ENCODE data around the gene CASP2.
"Not testable (repeated sequence)": the region's sequence is repeated elsewhere in the genome, so short reads cannot be mapped to it uniquely, and the experiment has no call there.

Gene CASP2

GRCh38 chr7:143263266-143264195, 24.6 kb upstream of the CASP2 start, which contains the start of gene GSTK1:
Gene GSTK1, plus strand, starts transcription at chr7:143263441. Its CDS starts 73 bp downstream, at chr7:143263514.
- H3K4me3 ChIP-seq (ENCODE audit: low read depth, low read length): peak within 1 kb of the TSS; percentile 100
- DNase-seq (ENCODE audit: low read depth): peak; percentile 85
- TF ChIP-seq CTCF (IDR thresholded peaks at IDR 0.05; ENCODE audit: insufficient read depth, low read depth, low read length, missing control alignments): no peak

- DNase-seq (ENCODE audit: low read depth): not testable (repeated sequence)
- peak overlapping the region; percentile 100 for H3K4me3 ChIP-seq (ENCODE audit: low read depth, low read length)
These were observed 24.0 kb upstream of the CASP2 start for GRCh38 chr7:143264196-143264568.

DNA sequence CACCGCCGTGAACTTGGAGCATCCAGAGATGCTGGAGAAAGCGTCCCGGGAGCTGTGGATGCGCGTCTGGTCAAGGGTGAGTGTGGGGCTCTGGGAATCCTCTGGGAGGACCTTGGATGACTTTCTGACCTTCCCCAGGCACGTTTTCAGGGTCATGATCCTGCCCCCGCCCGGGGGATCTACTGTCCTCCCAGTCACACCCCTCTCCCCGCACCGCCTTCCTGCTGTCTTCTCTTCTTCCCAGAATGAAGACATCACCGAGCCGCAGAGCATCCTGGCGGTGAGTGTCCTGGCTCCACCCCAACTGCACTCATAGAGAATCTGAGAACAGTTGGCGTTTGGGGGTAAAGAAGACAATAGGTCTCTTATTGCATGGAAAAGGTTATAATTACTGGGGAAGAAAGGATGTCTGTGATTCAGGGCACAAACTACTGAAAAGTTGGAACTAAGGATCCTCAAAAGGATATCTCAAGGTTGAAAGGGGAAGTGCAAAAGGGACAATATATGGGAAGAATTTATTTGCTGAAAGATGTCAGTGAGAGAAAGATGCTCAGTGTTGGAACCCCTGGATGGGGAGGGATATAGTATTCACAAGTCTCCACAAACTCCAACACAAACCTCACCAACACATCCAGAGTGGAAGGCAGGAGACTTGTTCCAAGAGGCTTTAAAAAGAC, 23.0 kb upstream of the CASP2 start:
- H3K4me3 ChIP-seq (ENCODE audit: low read depth, low read length): no peak overlapping the region
- DNase-seq (ENCODE audit: low read depth): no peak
- TF ChIP-seq CTCF (IDR thresholded peaks at IDR 0.05; ENCODE audit: insufficient read depth, low read depth, low read length, missing control alignments): no peak

DNA sequence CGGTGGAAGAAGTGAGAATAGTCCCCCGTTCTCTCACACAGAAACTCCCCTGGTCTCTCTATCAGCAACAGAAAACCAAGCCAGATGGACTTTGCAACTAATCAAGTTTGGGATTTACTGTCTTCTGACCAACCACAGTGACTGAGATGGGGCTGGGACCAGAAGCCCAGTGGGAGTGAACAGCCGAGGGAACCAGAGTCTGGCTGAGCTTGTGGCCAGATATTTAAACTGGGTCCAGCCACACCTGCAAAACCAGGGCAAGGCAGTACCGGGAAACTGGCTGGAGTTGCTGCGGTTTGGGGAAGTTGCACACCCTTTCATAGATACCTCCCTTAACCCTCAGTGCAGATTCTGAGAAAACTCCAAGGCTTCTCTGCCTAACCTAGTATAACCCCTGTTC, 18.9 kb upstream of the CASP2 start:
- H3K4me3 ChIP-seq (ENCODE audit: low read depth, low read length): no peak overlapping the region
- DNase-seq (ENCODE audit: low read depth): no peak
- no peak for TF ChIP-seq CTCF (IDR thresholded peaks at IDR 0.05; ENCODE audit: insufficient read depth, low read depth, low read length, missing control alignments)

GRCh38 chr7:143271240-143271639, 16.9 kb upstream of the CASP2 start:
- no peak overlapping the region for H3K4me3 ChIP-seq (ENCODE audit: low read depth, low read length)
- TF ChIP-seq CTCF (IDR thresholded peaks at IDR 0.05; ENCODE audit: insufficient read depth, low read depth, low read length, missing control alignments): no peak
- DNase-seq (ENCODE audit: low read depth): no peak

DNA sequence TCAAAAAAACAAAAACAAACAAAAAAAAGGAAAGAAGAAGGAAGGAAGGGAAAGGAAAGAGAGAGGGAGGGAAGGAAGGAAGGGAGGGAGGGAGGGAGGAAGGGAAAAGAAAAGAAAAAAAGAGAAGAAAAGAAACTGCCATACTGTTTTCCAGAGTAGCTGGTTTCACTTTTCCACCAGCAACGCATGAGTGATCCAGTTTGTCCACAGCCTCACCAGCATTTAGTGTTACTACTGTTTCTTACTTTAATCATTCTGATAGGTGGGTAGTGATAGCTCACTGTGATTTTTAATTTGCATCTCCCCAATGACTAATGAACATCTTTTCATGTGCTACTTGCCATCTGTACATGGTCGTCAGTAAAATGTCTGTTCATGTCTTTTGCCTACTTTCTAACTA, 15.3 kb upstream of the CASP2 start:
- no peak for TF ChIP-seq CTCF (IDR thresholded peaks at IDR 0.05; ENCODE audit: insufficient read depth, low read depth, low read length, missing control alignments)
- DNase-seq (ENCODE audit: low read depth): no peak
- no peak overlapping the region for H3K4me3 ChIP-seq (ENCODE audit: low read depth, low read length)

Measured in GM12865 (cell line).